Ramos (cell line): ENCODE results near the gene PCDHGA7.
"Not testable (repeated sequence)": the region's sequence is repeated elsewhere in the genome, so short reads cannot be mapped to it uniquely, and the experiment has no call there.

Experiments
- in situ Hi-C: fragments of 300-500 bp; cut with MboI; formaldehyde crosslinking; loops from one replicate; pipeline ENCODE4 v1.14.3; 2022; ENCODE audit warnings: low sequenced_read_pairs; ENCODE audit not compliant: unreplicated experiment

The PCDHGA7 gene

GRCh38 chr5:141422742-141423291 lies 40.3 kb downstream of the PCDHGA7 start:
- in situ Hi-C loops: loop anchor here (5.0 kb wide), 1 partner anchor 134 kb away; no protein-coding TSS in a partner anchor

GRCh38 chr5:141427783-141428426 lies 45.4 kb downstream of the PCDHGA7 start:
- in situ Hi-C loops: no loop called here

- in situ Hi-C loops: no loop called here
These were observed 48.0 kb downstream of the PCDHGA7 start, which contains the start of gene PCDHGA12 for GRCh38 chr5:141430332-141431113. Gene PCDHGA12, plus strand, starts transcription at chr5:141430507. Its CDS starts 253 bp downstream, at chr5:141430760.

- in situ Hi-C loops: no loop called here
These were observed 48.7 kb downstream of the PCDHGA7 start for GRCh38 chr5:141431286-141431685.

- in situ Hi-C loops: not testable (repeated sequence)
These were observed 49.8 kb downstream of the PCDHGA7 start for GRCh38 chr5:141432308-141432707.

GRCh38 chr5:141432726-141433125 lies 50.2 kb downstream of the PCDHGA7 start:
- in situ Hi-C loops: not testable (repeated sequence)

- in situ Hi-C loops: no loop called here
These were observed 51.5 kb downstream of the PCDHGA7 start for GRCh38 chr5:141434006-141434405.
